ENCODE measurements around the gene KCNK16.

The KCNK16 gene

DNA sequence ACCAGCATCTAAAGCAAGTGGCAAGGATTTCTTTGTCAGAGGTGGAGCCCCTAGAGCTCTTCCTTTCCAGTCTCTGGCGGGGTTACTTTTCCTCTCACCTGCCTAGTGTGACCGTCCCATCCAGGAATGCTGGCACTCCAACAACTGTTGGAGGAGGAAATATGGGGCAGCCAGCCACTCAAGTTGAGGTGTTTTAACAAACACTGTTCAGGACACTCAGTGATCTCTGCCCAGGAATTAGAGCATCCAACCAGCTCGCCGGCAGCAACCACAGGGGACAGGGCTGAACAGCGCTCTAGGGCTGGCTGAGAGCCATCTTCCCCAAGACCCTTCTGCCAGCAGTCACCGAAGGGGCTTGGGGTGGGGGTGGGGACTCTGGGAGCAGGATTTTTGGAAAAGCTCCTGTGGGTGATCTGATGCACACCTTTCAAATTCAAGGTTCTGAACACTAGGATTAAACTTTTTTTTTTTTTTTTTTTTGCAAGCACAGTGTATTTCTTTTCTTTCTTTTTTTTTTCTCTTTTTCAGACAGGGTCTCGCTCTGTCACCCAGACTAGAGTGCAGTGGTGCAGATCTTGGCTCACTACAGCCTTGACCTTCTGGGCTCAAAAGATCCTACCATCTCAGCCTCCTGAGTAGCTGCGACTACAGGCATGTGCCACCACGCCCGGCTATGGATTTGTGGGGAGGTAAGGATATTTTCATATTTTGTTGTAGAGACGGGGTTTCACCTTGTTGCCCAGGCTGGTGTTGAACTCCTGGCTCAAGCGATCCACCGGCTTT is 28.4 kb upstream of the KCNK16 start:
- no peaks in the 10 kb centered on the region for H3K36me3 ChIP-seq (ENCODE audit: insufficient read depth, low read length)
- no peaks in the 10 kb centered on the region for H3K9me3 ChIP-seq (ENCODE audit: low read length)
- H3K4me1 ChIP-seq (ENCODE audit: insufficient read depth, low read length) = no peaks in the 10 kb centered on the region
- H3K27me3 ChIP-seq (ENCODE audit: insufficient read depth, low read length) = no peaks in the 10 kb centered on the region
- no peak overlapping the region for H3K4me3 ChIP-seq (ENCODE audit: low read length)
- H2AFZ ChIP-seq (ENCODE audit: low read depth, low read length) = no peak overlapping the region

DNA sequence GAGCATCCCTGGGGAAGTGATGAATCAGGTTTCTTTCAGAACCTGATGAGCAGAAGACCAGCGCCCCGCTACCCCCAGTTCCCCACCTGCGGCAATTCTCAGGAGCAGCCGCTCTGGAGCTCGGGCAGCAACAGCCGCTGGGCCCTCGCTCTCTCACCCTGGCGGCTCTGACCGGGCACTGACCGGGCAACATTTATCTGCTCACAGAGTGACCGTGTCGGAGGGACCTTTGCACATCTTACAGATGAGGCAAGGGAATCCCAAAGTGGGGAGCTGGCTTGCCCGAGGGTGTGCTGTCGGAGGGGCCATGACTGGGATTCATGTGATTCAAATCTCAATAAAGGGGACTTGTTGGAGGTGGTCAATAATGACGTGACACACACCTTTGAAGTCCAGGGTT is 26.2 kb upstream of the KCNK16 start:
- H3K4me1 ChIP-seq (ENCODE audit: insufficient read depth, low read length) = no peaks in the 10 kb centered on the region
- no peaks in the 10 kb centered on the region for H3K27me3 ChIP-seq (ENCODE audit: insufficient read depth, low read length)
- H2AFZ ChIP-seq (ENCODE audit: low read depth, low read length) = no peak overlapping the region
- H3K9me3 ChIP-seq (ENCODE audit: low read length) = no peaks in the 10 kb centered on the region
- H3K4me3 ChIP-seq (ENCODE audit: low read length) = no peak overlapping the region
- H3K36me3 ChIP-seq (ENCODE audit: insufficient read depth, low read length) = no peaks in the 10 kb centered on the region

DNA sequence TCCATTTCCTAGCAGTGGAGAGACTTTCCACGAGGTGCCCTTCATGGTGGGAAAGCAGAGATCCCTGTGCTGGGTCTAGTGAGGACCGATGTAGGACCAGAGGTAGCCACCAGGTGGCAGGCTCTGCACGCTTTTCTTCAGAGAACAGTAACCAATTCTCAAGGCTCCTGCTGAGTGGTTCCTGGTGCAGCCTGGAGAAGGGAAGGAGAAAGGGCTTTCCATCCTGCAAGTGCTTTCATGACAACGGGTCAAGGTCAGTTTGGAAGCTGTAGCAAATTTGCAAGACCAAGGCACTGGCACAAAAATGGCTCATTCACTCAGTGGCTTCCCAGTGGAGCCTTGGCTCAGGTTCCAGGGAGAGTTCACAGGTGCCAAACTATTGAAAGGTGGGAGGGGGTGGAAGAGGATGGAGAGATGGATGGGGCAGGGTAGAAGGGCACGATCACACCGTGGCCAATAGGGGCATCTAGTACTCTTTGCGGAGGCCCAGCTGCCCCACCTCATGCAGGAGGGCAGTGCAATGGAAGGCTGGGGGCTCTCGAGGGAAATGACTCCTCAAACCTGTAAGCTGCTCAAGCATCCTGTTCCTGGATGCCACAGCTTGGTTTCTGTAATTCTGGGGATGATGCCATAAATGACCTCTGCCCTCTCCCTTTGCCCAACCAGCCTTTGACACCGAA is 25.5 kb upstream of the KCNK16 start:
- Histone ChIP-seq H2AFZ (ENCODE audit: low read depth, low read length) (no peak overlapping the region), H3K36me3 (ENCODE audit: insufficient read depth, low read length) (no peaks in the 10 kb centered on the region), H3K27me3 (ENCODE audit: insufficient read depth, low read length) (no peaks in the 10 kb centered on the region), H3K9me3 (ENCODE audit: low read length) (no peaks in the 10 kb centered on the region), H3K4me1 (ENCODE audit: insufficient read depth, low read length) (no peaks in the 10 kb centered on the region), H3K4me3 (ENCODE audit: low read length) (no peak overlapping the region)

DNA sequence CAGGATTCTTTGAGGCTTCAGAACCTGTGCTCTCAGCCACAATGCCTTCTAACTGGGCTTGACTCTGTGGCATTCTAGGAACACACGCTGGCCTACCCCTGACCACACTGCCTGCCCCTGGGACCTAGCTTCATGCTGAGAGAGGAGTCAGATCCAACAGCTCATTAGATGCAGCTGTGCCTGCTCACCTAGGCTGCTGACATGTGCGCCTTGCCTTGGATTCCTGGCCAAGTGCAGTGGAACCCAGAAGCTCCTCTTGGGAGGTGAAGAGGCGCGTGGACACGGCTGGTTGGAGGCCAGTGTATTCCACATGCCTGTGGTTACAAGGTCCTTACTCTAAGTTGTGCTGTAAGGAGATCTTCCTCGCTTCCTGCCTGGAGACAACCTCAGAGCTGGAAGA is 24.7 kb upstream of the KCNK16 start:
- H3K36me3 ChIP-seq (ENCODE audit: insufficient read depth, low read length) = no peaks in the 10 kb centered on the region
- no peaks in the 10 kb centered on the region for H3K9me3 ChIP-seq (ENCODE audit: low read length)
- H3K4me3 ChIP-seq (ENCODE audit: low read length) = no peak overlapping the region
- H2AFZ ChIP-seq (ENCODE audit: low read depth, low read length) = no peak overlapping the region
- no peaks in the 10 kb centered on the region for H3K4me1 ChIP-seq (ENCODE audit: insufficient read depth, low read length)
- no peaks in the 10 kb centered on the region for H3K27me3 ChIP-seq (ENCODE audit: insufficient read depth, low read length)

DNA sequence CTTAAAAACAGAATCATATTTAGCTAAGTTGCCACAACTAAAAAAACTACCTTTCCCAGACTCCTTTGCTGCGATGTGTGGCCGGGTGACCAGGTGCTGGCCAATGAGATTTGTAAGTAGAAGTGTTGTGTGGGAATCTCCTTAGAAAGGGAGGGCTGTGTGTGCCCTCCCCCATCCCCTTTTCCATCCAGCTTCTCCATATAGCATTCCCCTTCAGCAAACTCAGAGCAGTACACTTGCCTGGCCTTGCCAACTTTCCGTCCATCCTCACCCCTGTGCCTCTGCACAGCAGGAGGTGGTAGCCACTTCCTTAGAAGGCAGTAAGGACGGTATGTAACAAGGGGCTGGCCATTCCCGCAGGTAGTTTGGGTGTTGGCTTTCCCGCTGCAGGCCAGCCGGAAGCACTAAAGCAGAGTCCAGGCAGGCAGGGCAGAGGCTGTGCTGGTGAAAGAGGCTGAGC is 22.3 kb upstream of the KCNK16 start:
- Histone ChIP-seq H3K4me3 (ENCODE audit: low read length) (no peak overlapping the region), H3K9me3 (ENCODE audit: low read length) (no peaks in the 10 kb centered on the region), H3K36me3 (ENCODE audit: insufficient read depth, low read length) (no peaks in the 10 kb centered on the region), H2AFZ (ENCODE audit: low read depth, low read length) (no peak overlapping the region), H3K27me3 (ENCODE audit: insufficient read depth, low read length) (no peaks in the 10 kb centered on the region), H3K4me1 (ENCODE audit: insufficient read depth, low read length) (no peaks in the 10 kb centered on the region)

DNA sequence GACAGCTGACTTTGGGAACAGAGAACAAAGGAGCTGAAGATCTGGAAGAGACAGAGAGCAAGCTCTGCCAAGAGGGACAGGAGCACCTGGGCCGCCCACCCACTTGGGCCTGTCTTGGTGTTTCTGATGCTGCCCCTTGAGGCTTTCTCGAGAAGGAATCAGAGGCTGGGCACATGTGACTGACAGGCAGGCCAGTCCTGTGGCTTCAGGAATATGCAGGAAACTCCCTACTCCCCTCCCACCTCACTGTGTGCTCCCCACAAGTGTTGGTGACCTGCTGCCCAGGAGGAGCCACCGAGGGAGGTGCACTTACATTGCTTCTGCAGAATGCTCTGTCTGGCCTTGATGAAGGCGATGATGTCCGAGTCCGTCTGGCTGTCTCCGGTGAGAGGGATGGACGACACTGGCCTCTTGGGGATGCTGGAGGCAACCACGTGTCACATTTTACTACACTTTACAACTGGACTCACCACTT is 20.9 kb upstream of the KCNK16 start:
- H3K36me3 ChIP-seq (ENCODE audit: insufficient read depth, low read length) = no peaks in the 10 kb centered on the region
- H3K9me3 ChIP-seq (ENCODE audit: low read length) = no peaks in the 10 kb centered on the region

DNA sequence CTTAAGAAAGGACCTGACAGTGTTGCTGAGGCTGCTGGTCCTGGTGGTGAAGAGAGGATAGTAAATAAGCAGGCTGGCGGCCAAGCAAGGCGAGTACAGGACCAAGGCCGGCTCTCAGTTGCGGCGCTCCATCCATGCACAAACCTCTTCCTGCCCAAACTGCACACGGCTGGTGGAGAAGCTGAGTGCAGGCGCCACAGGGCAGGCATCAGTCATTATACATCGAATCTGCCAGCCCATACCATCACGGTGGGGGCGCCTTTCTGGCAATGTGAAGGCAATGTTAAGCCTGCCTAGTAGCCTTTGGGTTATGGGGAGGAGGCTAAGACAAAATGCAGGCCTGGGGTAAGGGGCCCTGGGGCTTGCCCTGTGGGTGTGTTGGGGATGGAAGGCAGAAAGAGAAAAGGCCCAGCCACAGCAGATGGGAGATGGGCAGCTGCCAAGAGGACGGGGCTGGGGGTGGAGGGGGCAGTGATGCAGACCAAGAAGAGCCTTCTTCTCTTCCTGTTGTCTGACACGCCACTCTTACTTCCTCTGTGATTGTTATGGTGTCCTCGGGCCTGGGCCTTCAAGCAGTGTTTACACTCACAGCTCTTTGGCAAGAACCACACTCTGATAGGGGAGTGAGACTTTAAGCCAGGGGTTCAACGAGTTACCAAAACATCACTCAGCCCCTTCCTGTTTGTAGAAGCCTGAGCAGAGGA is 20.3 kb upstream of the KCNK16 start:
- H3K27me3 ChIP-seq (ENCODE audit: insufficient read depth, low read length) = no peaks in the 10 kb centered on the region
- no peak overlapping the region for H2AFZ ChIP-seq (ENCODE audit: low read depth, low read length)
- no peaks in the 10 kb centered on the region for H3K4me1 ChIP-seq (ENCODE audit: insufficient read depth, low read length)
- H3K9me3 ChIP-seq (ENCODE audit: low read length) = no peaks in the 10 kb centered on the region
- H3K36me3 ChIP-seq (ENCODE audit: insufficient read depth, low read length) = no peaks in the 10 kb centered on the region
- H3K4me3 ChIP-seq (ENCODE audit: low read length) = no peak overlapping the region

More for the DNA sequence above, 20.9 kb upstream of the KCNK16 start:
- no peaks in the 10 kb centered on the region for H3K27me3 ChIP-seq (ENCODE audit: insufficient read depth, low read length)
- no peak overlapping the region for H2AFZ ChIP-seq (ENCODE audit: low read depth, low read length)
- H3K4me3 ChIP-seq (ENCODE audit: low read length) = no peak overlapping the region
- no peaks in the 10 kb centered on the region for H3K4me1 ChIP-seq (ENCODE audit: insufficient read depth, low read length)

DNA sequence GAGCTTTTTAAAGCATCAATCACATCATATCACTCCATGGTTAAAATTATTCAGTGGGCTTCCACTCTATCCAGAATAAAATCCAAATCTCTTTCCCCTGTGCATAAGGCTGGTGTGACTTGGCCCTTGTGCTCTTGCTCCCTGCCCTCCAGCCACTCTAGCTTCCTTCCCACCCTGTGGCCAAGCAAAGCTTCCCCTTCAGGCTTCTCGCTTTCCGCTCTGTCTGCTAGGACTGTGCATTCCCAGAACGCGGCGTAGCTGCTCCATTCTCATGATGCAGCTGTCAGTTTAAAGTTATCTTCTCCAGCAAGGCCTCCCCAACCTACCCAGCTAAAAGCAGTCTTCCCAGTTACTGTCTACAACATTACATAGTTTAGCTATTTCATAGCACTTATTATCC is 19.4 kb upstream of the KCNK16 start:
- Histone ChIP-seq H3K4me3 (ENCODE audit: low read length) (no peak overlapping the region), H3K9me3 (ENCODE audit: low read length) (no peaks in the 10 kb centered on the region), H3K36me3 (ENCODE audit: insufficient read depth, low read length) (no peaks in the 10 kb centered on the region), H3K27me3 (ENCODE audit: insufficient read depth, low read length) (no peaks in the 10 kb centered on the region), H3K4me1 (ENCODE audit: insufficient read depth, low read length) (no peaks in the 10 kb centered on the region), H2AFZ (ENCODE audit: low read depth, low read length) (no peak overlapping the region)

DNA sequence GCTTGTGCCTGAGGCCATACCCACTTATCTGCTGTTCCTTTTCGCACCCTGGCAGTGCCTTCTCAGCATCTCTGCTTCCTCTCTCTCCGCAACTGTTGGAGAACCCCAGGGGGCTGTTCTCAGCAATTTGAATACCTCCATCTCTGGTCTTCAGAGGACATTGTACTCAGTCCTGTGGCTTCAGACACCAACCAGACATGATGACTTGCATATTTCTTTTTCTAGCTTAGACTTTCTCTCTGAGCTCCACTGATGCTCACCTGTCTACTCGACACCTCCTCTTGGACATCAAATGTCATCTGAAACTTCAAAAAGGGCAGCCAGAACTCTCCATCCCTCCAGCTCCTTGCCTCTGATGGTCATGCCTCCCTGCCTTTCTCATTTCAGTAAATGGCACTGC is 18.9 kb upstream of the KCNK16 start:
- no peak overlapping the region for H2AFZ ChIP-seq (ENCODE audit: low read depth, low read length)
- no peaks in the 10 kb centered on the region for H3K9me3 ChIP-seq (ENCODE audit: low read length)
- H3K4me1 ChIP-seq (ENCODE audit: insufficient read depth, low read length) = no peaks in the 10 kb centered on the region
- H3K27me3 ChIP-seq (ENCODE audit: insufficient read depth, low read length) = no peaks in the 10 kb centered on the region
- no peaks in the 10 kb centered on the region for H3K36me3 ChIP-seq (ENCODE audit: insufficient read depth, low read length)
- H3K4me3 ChIP-seq (ENCODE audit: low read length) = no peak overlapping the region

DNA sequence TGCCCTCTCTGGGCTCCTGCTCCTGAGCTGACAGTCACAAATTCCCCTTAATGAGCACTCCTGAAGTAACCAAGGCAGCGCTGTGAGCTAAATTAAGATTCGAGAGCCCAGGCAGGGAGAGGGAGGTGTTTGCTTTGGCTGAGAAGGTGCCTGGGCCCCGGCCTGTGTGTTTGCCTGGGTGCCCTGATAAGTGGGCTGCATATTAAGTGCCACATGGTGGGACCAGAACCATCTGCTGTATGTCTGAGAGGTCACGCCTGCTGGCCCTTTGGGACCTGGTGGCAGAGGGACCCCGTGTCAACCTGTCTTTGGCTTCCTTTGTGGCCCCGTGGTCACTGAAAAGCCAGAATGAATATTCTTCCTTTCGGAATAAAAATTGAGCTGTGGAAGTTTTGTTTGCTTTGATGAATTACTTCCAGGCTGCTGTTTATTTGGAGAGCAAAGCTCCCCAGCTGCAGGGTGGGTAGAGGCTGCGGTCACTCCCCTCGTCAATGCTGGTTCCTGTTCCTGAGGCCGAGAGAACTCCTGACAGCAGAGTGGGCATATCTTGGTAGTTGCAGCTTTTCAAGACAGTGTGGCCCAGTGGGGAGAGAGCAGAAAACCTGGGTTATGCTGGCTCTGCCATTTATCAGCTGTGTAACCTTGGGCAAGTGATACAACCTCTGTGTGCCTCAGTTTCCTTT is 17.5 kb upstream of the KCNK16 start:
- Histone ChIP-seq H3K4me3 (ENCODE audit: low read length) (no peak overlapping the region), H3K36me3 (ENCODE audit: insufficient read depth, low read length) (no peaks in the 10 kb centered on the region), H3K4me1 (ENCODE audit: insufficient read depth, low read length) (no peaks in the 10 kb centered on the region), H3K9me3 (ENCODE audit: low read length) (no peaks in the 10 kb centered on the region), H3K27me3 (ENCODE audit: insufficient read depth, low read length) (no peaks in the 10 kb centered on the region), H2AFZ (ENCODE audit: low read depth, low read length) (no peak overlapping the region)

DNA sequence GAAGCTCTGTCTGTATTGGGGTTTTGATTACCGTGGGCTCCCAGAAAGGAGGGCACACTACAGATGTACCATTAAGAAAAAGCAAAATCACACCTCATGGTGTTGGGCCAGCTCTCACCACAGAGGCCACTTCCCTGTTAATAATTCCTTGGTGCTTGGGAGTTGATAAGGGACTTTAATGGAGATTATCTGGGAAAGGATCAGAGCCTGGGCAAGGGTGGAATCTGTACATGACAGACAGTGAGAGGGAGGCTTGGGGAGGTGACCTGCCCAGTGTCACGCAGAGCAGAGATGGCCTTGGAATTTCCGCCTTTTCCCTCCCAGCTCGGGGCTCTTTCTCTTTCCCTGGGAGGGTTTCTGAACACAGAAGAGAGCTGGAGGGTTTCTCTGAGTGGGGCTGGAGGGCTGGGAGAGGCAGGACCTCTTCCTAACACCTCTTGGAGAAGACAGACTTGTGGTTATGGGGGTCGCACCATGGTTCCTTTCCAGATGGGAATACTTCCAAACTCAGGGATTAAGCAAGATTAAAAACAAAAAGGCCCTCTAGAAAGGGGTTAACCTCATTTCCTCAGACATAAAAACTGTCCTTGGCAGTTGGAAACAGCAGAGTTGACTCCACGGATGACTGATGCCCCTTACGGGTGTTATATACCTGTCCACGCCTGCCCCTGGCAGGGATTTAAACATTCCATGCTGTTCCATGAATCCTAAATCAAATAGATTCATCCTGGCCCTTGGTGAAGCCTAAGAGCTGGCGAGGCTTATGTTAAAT is 16.8 kb upstream of the KCNK16 start:
- Histone ChIP-seq H3K36me3 (ENCODE audit: insufficient read depth, low read length) (no peaks in the 10 kb centered on the region), H2AFZ (ENCODE audit: low read depth, low read length) (no peak overlapping the region), H3K4me3 (ENCODE audit: low read length) (no peak overlapping the region), H3K9me3 (ENCODE audit: low read length) (no peaks in the 10 kb centered on the region), H3K4me1 (ENCODE audit: insufficient read depth, low read length) (no peaks in the 10 kb centered on the region), H3K27me3 (ENCODE audit: insufficient read depth, low read length) (no peaks in the 10 kb centered on the region)

DNA sequence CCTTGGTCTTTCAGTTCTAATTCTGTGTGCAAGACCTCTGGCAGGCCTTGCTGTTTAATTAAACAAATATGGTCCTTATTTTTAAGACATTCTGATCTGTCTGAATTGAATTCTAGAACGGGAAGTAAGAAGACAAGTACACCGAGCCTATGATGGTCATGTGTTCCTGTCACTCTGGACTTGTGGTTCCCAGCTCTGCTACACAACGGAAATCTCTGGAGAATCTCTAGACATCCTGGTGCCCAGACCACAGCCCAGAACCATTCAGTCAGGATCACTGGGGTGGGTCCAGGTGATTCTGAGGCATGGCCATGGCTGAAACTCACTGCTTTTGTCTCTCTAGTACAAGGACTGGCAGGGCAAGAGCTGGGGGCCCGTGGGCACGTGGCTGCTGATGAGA is 15.9 kb upstream of the KCNK16 start:
- no peak overlapping the region for H2AFZ ChIP-seq (ENCODE audit: low read depth, low read length)
- no peaks in the 10 kb centered on the region for H3K4me1 ChIP-seq (ENCODE audit: insufficient read depth, low read length)
- no peaks in the 10 kb centered on the region for H3K36me3 ChIP-seq (ENCODE audit: insufficient read depth, low read length)
- H3K27me3 ChIP-seq (ENCODE audit: insufficient read depth, low read length) = no peaks in the 10 kb centered on the region
- H3K9me3 ChIP-seq (ENCODE audit: low read length) = no peaks in the 10 kb centered on the region
- H3K4me3 ChIP-seq (ENCODE audit: low read length) = no peak overlapping the region
